ENCODE data around the gene TAS1R2.
"Not testable (repeated sequence)": the region's sequence is repeated elsewhere in the genome, so short reads cannot be mapped to it uniquely, and the experiment has no call there.

TAS1R2 gene

DNA sequence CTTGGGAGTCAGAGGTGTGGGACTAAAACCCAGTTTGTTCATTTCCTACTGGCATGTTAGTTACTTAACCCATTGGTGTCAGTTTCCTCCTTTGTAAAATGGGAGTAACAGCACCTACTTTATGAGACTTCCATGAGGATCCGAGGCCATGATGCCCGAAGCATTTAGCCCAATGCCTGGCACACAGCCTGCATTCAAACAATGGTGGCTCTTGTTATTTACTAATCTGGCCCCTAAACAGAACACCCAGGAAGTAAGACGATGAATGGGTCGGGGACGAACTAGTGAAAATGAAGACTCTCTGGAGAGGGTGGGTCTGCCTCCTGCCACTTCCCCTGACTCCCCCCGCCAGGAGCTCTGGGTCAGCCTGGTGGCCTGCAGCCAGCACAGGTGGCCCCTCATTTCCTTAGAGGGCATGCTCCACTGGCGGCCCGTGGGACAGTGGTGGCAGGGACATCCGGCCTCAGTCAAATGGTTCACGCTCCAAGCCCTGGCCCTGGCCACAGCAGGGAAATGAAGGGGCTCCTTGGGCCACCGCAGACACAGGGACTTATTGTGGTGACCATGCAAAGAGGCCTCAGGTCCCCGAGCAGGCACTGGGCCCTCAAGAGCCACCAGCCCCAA lies 9.5 kb upstream of the TAS1R2 start:
- no peak for DNase-seq (ENCODE audit: low read depth)

DNA sequence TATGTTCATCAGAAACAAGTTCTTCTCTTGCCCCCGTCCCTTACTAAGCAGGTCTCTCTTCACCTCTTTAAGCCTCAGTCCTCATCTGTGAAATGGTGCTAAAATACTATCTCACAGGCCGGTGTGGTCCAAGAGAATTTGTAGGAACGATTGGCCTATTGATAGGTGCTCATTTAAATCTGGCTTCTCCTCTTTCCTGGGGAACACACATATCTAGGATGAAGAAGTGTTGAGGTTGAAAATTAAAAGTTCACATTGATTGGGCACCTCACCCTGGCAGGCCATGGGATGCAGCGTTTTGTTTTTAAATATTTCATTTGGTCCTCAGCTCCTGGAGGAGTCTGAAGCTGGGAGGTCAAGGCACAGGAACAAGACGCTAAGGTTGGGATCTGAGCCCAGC lies 8.9 kb upstream of the TAS1R2 start:
- no peak for DNase-seq (ENCODE audit: low read depth)

DNA sequence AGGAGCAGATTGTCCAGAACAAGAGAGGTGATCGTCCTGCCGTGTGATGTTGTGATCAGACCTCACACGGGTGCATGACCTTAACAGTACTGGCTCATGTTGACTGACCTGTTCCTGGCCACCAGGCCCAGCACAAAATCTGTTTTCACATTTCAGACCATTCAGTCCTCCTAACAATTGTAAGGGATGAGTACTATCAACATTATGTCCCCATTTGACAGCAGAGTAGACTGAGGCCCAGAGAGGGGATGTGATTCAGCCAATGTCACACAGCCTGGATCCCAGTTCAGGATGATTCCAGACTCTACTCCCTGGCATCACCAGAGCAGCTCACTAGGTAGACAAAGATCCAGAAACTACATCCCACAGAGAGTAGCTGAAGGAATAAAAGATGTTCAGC lies 7.4 kb upstream of the TAS1R2 start:
- no peak for DNase-seq (ENCODE audit: low read depth)

DNA sequence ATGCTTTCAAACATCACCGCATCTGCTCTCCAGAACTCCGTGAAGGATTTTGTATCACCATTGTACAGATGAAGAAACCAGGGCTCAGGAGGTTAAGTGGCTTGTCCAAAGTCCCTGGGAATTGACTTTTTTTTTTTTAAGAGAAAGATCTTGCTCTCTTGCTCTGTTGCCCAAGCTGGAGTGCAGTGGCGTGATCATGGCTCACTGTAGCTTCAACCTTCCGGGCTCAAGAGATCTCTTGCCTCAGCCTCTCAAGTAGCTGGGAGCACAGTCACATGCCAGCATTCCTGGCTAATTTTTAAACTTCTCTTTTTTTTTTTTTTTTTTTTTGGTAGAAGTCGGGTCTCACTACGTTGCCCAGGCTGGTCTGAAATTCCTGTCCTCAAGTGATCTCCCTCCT lies 6.9 kb upstream of the TAS1R2 start:
- DNase-seq (ENCODE audit: low read depth), result no peak

DNA sequence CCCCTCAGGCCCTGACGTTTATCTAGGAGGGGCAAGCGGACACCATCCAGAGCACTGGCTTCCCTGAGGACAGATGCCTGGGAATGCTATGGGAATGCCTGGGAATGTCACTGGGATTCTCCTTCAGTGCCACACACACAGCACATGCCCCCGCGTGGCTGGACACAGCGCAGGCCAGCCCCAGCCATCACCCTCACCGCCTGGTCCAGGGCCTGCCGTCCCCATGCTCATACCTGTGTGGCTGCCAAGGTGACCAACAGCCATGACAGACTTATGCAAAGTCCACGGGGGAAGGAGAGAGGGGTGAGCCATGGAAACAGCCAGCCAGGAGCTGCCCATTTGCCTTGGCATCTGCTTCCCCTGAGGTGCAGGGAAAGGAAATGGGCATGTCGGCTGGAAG lies 5.7 kb upstream of the TAS1R2 start:
- no peak for DNase-seq (ENCODE audit: low read depth)

DNA sequence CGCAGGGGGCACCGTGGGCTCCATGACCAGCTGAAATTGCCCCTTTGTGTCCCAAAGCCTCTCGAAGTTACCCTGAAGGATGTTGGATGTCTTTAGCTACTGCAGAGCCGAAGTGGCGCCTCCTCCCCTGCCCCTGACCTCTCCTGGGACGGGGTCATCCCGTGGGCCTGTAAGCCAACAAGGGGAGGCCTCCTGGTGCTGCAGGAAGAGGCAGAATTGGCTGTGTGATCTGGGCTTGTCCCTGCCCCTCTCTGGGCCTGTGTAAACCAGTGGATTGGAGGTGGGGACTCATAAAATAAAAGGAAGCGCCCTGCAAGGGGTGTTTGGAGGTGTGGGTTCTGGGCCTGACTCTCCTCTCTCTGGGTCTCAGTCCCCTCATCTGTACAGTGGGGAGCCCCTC lies 2.1 kb upstream of the TAS1R2 start:
- no peak for DNase-seq (ENCODE audit: low read depth)

DNA sequence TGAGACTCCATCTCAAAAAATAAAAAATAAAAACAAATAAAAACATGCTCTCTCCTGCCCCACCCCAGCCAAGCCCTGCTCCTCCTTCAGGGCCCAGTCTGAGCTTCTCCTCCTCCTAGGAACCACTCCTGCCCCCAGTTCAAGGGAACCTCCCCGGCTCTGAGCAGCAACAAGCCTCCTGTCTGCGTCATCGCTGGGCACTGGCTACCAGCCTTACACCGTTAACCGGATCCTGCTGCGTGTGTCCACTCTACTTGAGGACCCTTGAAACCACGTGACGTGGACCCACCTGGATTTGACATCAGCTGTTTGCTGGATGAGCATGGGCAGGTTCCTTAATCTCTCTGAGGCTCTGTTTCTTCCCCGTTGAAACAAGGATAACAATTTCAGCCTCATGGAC lies 1.6 kb upstream of the TAS1R2 start:
- DNase-seq (ENCODE audit: low read depth), result no peak

DNA sequence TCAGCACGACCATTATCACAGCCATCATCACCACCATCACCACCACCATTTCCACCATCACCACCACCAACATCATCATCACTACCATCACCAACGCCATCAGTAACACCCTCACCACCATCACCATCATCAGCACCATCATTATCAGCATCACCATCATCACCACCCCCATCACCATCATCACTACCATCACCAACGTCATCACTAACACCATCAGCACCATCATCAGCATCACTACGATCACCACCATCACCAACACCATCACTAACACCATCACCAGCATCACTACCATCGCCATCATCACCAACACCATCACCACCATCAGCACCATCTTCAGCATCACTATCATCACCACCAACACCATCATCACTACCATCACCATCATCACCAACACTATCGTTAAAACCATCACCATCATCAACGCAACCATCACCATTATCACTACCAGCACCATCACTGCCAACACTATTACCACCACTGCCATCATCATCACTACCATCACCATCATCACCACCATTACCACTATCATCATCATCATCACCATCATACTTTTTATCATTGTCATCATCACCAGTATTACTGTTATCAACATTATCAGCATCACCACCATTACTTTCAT lies 1.3 kb downstream of the TAS1R2 start:
- no peak for DNase-seq (ENCODE audit: low read depth)

DNA sequence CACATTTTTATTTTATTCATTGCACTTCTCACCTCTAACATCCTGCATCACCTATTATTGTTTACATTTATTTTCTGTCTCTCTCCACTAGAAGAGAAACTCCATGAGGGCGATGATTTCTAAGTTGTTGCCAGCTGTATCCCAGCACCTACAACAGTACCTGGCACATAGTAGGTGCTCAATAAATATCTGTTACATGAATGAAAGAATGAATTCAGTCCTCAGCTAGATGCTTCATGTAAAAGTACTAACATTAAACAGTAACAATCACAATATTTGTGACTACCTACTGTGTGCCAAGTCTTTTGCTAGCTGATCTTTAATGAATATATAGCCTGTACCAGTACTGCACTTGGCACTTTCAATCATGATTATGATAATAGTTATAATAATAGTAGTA lies 3.0 kb downstream of the TAS1R2 start:
- DNase-seq (ENCODE audit: low read depth), result no peak

DNA sequence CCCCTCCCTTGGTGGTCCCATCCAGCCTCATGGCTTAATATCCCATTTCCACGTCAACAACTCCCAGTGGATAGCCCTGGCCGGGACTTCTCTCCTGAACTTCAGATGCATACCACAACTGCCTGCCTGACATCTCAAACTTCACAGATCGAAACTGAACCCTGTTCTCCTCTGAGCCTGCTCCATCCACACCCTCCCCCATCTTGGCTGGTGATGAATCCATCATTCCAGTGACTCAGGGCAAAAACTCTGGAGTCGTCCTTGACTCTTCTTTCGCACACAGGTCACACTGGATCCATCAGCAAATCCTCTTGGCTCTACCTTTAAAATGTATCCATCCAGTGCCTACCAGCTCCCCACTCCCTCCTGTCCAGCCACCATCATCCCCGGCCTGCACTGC lies 3.9 kb downstream of the TAS1R2 start:
- no peak for DNase-seq (ENCODE audit: low read depth)

DNA sequence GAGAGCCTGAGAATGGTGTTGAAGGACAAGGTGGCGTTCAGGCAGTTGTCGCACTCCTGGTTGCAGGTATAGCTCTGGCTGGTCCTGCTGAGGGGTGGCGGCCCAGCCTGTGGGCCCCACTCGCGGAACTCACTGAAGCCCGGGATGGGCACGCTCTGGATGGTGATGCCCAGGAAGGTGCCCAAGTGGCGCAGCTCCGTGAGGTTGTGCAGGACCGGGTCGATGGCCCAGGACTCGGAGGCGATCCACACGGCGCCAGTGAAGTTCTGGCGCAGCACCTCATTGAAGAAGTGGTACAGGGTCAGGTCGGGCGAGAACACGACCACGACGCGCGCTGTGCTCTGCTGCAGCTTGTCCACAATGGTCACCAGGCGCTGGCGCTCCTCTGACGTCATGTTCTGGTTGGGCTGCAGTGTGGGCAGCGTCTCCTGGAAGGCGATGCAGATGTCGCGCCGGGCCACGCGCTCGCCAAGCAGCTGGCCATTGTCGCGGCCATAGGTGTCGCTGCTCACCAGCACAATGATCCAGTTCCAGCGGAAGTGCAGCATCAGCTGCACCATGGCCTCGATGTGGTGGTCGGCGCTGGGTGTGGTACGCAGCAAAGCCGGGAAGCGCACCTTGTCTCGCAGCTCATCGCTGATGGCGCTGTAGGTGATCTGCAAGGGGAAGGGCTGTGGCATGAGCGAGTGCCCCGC lies 5.0 kb downstream of the TAS1R2 start:
- DNase-seq (ENCODE audit: low read depth), result no peak

DNA sequence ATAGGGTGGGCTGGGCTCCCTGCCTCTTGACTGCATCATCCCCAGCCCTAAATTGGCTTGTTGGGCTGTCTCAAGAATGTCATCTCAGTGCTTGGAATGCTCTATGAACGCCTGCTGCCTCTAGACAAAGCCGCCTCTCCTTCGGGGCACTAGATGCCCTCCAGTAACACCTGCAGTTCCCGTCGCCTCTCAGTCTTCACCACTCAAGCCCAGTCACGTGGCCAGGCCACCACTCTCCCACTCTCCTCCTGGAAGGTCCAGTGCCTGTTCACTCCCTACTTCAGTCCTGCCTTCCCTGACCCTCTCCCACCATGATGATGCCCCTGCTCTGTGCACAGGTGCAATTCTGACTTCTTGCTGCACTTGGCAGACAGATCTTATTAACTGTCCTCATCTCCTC lies 7.0 kb downstream of the TAS1R2 start:
- DNase-seq (ENCODE audit: low read depth), result no peak

DNA sequence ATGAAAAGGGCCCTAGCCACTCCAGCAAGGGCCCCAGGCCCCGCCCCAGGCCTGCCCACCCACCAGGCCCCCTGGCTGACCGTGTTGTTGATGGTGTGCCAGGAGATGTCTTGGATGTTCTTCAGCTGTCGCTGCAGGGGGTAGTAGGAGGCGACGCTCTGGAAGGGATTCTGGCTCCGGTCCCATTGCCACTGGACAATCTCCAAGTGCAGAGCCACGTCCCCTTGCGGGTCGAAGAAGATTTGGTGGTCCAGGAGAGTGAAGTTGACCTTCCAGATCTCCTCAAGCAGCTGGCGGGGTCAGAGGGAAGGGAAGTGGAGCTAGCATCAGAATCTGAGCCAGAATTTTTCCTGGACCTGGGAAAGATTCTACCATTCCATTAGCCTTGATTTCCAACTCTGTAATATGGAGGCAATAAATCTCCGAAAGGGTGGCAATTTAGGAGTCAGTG lies 10.2 kb downstream of the TAS1R2 start:
- DNase-seq (ENCODE audit: low read depth), result no peak

DNA sequence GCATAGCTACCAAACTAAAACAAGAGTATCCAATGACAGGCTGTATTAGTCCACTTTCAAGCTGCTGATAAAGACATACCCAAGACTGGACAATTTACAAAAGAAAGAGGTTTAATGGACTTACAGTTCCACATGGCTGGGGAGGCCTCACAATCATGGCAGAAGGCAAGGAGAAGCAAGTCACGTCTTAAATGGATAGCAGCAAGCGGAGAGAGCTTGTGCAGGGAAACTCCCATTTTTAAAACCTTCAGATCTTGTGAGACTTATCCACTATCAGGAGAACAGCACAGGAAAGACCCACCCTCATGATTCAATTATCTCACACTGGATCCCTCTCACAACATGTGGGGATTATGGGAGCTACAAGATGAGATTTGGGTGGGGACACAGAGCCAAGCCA lies 11.7 kb downstream of the TAS1R2 start:
- DNase-seq (ENCODE audit: low read depth), result not testable (repeated sequence)

DNA sequence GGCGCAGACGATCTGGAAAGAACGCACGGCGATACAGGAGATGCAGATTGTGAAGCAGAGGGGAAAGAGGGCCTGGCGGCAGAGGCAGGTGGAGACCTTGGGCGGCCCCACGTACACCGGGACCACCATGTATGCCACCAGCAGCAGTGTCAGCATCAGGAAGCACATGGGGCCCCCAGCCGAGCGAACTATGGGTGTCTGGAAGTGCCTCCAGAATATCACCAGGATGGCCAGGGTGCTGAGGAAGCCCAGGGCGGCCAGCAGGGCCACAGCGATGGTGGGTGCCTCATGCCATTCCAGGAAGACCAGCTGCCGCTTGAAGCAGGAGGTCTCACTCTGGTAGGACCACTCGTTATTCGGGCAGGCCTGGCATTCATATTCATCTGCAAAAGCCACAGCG lies 19.3 kb downstream of the TAS1R2 start:
- no peak for DNase-seq (ENCODE audit: low read depth)

DNA sequence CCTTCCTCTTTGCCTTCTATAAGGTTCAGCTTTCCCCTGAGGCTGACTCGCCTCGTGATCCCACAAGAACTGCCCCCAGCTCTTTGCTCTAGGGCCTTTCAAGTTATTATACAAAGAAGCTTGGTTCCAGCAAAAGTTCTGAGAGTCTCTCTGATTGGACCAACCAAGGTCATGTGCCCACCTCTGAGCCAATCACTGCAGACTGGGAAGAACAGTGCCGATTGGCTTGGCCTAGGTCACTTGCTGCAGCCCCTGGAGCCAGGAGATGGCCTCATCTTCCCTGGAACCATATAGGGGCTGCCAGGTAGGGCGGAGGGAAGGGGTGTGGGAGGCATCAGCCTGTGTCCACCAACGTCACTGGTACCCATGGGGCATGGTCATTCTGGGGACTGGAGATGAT lies 22.8 kb downstream of the TAS1R2 start:
- DNase-seq (ENCODE audit: low read depth), result no peak

DNA sequence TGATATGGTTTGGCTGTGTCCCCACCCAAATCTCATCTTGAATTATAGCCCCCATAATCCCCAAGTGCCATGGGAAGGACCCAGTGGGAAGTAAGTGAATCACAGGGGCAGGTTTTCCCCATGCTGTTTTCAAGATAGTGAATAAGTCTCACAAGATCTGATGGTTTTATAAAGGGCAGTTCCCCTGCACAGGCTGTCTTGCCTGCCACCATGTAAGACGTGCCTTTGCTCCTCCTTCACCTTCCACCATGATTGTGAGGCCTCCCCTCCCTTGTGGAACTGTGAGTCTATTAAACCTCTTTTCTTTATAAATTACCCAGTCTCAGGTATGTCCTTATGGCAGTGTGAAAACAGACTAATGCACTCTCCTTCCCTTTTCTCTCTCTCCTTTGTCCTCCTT lies 27.1 kb downstream of the TAS1R2 start:
- not testable (repeated sequence) for DNase-seq (ENCODE audit: low read depth)

DNA sequence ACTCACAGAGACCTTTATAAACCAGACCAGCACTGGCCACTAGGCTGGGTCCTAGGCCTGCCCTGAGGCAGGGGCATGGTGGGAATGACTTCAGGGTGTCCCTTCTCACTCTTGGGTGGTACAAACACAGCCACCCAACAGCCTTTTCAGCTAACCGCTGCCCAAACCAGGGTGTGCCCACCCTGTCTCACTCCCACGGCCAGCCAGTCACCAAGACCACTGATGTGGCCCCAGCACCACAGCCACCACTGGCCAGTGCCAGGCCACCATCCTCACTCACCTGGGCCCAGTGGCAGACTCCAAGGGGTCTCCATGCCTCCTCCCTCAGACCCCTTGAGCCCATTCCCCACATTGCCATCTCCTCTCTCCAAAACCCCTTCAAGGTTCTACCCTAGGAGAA lies 27.8 kb downstream of the TAS1R2 start:
- no peak for DNase-seq (ENCODE audit: low read depth)

DNA sequence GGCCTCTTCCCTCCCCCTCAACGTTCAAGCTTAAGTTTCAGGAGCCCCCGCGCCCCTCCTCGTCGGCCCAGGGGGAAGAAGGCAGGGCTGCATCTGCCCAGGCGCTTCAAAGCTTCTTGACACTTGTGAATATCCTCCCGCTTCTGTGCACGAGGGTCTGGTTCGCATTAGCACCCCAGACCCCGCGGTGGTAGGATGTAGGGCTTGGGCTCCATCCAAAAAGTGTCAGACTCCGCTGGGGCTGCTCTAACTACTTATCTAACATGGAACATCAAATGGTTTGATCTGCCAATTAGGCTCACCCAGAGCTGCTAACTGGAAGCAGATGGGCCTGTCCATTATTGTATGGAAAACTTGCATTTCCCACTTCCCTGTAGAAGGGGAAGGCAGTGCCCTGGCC lies 28.9 kb downstream of the TAS1R2 start:
- DNase-seq (ENCODE audit: low read depth), result no peak

DNA sequence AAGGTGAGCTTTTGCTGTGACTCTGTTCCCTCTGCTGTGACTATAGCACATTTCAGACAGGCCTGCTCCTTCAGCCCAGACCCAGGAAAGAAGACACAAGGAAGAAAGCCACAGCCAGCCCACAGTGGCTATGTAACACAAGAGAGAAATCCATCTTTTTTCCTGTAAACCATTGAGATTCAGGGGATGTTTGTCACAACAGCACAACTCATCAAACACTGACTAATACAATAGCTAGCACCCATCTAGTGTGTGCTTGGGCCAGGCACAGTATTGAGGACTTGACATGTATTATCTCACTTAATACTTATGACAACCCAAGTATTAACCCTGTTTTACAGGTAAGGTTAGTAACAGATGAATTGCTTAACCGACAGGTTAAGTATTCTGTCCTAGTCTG lies 29.8 kb downstream of the TAS1R2 start:
- no peak for DNase-seq (ENCODE audit: low read depth)

DNA sequence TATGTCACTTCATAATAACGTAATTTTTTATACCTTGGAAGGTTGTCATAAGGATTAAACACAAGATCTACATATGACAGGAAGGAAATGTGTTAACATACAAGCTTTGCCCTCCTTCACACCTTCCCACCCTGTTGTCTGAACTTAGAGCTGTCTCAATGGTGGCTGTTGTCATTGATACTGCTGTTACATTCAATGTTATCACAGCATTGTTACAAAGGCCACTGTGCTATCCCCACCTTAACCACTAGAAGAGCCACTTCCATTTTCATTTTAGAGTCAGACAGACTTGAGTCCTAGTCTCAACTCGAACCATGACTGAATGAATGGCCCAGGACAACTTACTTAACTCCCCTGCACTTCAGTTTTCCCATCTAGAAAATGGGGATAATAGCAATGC lies 31.2 kb downstream of the TAS1R2 start:
- DNase-seq (ENCODE audit: low read depth), result no peak

DNA sequence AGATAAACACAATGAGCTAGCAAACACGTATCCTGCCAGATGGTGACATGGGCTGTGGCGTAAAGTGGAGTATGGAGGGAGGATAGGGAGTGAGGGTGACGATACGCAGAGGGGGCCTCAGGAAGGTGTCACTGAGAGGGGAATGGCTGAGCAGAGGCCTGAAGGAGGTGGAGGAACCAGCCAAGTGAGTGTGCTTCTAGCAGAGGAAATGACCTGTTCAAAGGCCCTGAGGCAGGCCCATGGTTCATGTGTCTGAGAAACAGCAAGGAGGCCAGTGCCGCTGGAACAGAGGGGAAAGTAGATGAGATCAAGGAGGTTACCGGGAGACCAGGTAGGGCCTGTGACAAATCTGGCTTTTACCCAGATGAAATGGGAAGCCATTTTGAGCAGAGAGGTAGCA lies 36.0 kb downstream of the TAS1R2 start:
- DNase-seq (ENCODE audit: low read depth), result no peak

DNA sequence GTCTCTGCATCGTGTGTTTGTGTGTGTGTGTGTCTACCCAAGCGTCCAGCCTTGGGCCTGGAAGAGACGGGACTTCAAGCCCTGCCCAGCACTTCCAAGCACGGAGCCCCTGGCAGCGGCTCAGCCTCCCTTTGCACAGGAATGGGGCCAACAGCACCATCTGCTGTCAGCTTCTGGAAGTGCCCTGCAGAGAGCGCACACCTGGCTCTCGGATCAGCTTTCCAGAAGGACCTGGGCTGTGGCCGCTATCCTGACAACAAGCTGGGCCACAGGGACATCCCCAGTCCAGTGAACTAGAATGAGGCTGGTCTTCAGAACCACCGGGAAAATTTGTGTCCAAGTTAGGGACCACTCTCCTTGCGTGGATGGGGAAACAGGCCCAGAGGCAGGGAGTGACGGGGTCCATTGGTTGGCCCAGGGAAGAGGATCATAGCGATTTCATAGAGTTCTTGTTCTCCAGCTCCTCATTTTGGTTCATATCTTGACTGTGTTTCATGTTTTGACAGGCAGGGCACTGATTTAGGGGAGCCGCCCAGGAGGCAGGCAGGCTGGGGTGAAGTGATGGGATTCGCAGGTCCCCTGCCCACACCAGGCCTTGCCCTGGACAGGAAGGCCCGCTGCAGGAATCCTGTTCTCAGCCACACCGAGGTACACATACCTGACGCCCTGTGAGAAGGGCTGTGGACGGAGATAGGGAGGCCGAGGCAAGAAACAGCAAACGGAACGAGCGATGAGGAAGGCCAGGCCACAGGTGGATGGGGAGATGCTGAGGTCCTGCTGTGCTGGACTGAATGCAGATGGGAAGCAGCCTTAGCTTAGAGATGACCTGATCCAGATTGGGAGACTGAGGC lies 38.4 kb downstream of the TAS1R2 start:
- no peak for DNase-seq (ENCODE audit: low read depth)

Measured in GM04503 (cell line).